GM23338 (cell line): ENCODE data around the gene TLE1.

Experiments used
- CREB1 ChIP-seq: fragments of 250-450 bp; sonication (Bioruptor Pico); IDR thresholded peaks from 2 replicates; pipeline ENCODE4 v1.5.0; 2020; ENCODE audit warnings: low read depth, mild to moderate bottlenecking, moderate library complexity
- CTCF ChIP-seq, 2 experiments: fragments of 200-600 bp in 1 of 2; sonication (generic) in 1 of 2; conservative IDR thresholded peaks; 2 replicates each; pipeline versions ENCODE4 v1.5.1 to v1.6.1; 2016 to 2017; ENCODE audit warnings: antibody characterized with exemption in 2 of 2, low read depth in 2 of 2, mild to moderate bottlenecking in 2 of 2, moderate library complexity in 1 of 2
- ETS1 ChIP-seq: IDR thresholded peaks from 2 replicates; pipeline ENCODE4 v1.6.1; 2016; ENCODE audit warnings: antibody characterized with exemption
- EZH2 ChIP-seq: fragments of 200-600 bp; sonication (generic); IDR thresholded peaks from one replicate; pipeline ENCODE4 v1.8.0; 2017; ENCODE audit warnings: antibody characterized with exemption, mild to moderate bottlenecking, low read depth; ENCODE audit not compliant: unreplicated experiment
- EZH2phosphoT487 ChIP-seq: fragments of 200-600 bp; sonication (generic); IDR thresholded peaks from one replicate; pipeline ENCODE4 v1.8.1; 2018; ENCODE audit warnings: antibody characterized with exemption; ENCODE audit not compliant: unreplicated experiment
- JUNB ChIP-seq: IDR thresholded peaks from one replicate; pipeline ENCODE4 v1.6.1; 2016; ENCODE audit warnings: antibody characterized with exemption; ENCODE audit not compliant: unreplicated experiment
- POLR2AphosphoS5 ChIP-seq: IDR thresholded peaks from 2 replicates; pipeline ENCODE4 v1.6.1; 2016; ENCODE audit warnings: antibody characterized with exemption, low read depth
- REST ChIP-seq: IDR thresholded peaks from one replicate; pipeline ENCODE4 v1.6.1; 2018; ENCODE audit warnings: antibody characterized with exemption; ENCODE audit not compliant: unreplicated experiment
- STAT1 ChIP-seq: IDR thresholded peaks from one replicate; pipeline ENCODE4 v1.6.1; 2016; ENCODE audit warnings: antibody characterized with exemption; ENCODE audit not compliant: unreplicated experiment
- ZNF331 ChIP-seq: fragments of 250-450 bp; sonication (Bioruptor Pico); IDR thresholded peaks from 2 replicates; pipeline ENCODE4 v1.5.0; 2020; ENCODE audit warnings: low read depth, mild to moderate bottlenecking, moderate library complexity

GRCh38 chr9:81623778-81624177 lies 65.6 kb downstream of the TLE1 start:
- TF ChIP-seq REST = no peak
- no peak for TF ChIP-seq CTCF (conservative IDR thresholded peaks at IDR 0.05; ENCODE audit: low read depth in 2 of 2)
- TF ChIP-seq CREB1 (CRISPR knock-in tag) = no peak
- TF ChIP-seq POLR2AphosphoS5 = no peak
- no peak for TF ChIP-seq EZH2
- no peak for TF ChIP-seq ZNF331 (CRISPR knock-in tag)
- TF ChIP-seq STAT1 = no peak
- no peak for TF ChIP-seq EZH2phosphoT487
- no peak for TF ChIP-seq ETS1
- no peak for TF ChIP-seq JUNB
